Esophagus squamous epithelium (tissue), 5 donors: ENCODE results near the gene VSTM2L. TPM values are rescaled to one million over a fixed set of nuclear protein-coding genes. Genes with fewer than 3 reads are reported as not detected.

Experiments used
- DNase-seq: peaks from one replicate; lab custom pipeline; 2025; lab: John Stamatoyannopoulos, UW
- H3K27ac ChIP-seq, 4 donors: fragments of 200-600 bp; sonication (generic); one replicate each; pipeline ENCODE4 v1.5.1; 2016 to 2019; ENCODE audit warnings: mild to moderate bottlenecking in 1 of 4
- H3K27me3 ChIP-seq, 4 donors: fragments of 200-600 bp; sonication (generic); 1 replicate in 3 of 4; 2 replicates in 1 of 4; pipeline versions ENCODE4 v1.5.1 to v1.6.0; 2017 to 2021; ENCODE audit warnings: antibody characterized with exemption in 1 of 4
- H3K36me3 ChIP-seq, 3 donors: fragments of 200-600 bp; sonication (generic); one replicate each; pipeline ENCODE4 v1.5.1; 2016 to 2019
- H3K4me1 ChIP-seq, 3 donors: fragments of 200-600 bp; sonication (generic); one replicate each; pipeline ENCODE4 v1.5.1; 2017 to 2019
- H3K4me3 ChIP-seq, 4 donors: fragments of 200-600 bp; sonication (generic); 1 replicate in 3 of 4; 2 replicates in 1 of 4; pipeline ENCODE4 v1.5.1; 2016 to 2019; ENCODE audit warnings: mild to moderate bottlenecking in 2 of 4, moderate library complexity in 1 of 4
- H3K9me3 ChIP-seq, 3 donors: fragments of 200-600 bp; sonication (generic); one replicate each; pipeline ENCODE4 v1.5.1; 2016 to 2019
- POLR2A ChIP-seq, 4 donors: fragments of 450-650 bp; IDR thresholded peaks; one replicate each; pipeline ENCODE4 v1.6.1; 2017; ENCODE audit warnings: antibody characterized with exemption in 4 of 4, mild to moderate bottlenecking in 4 of 4, moderate library complexity in 3 of 4
- WGBS, 2 donors: methylation state at CpG; one replicate each; pipeline ENCODE4 v1.1.5; 2018; 5-methylcytosine and 5-hydroxymethylcytosine counted together
- intact Hi-C: fragments of 100-400 bp; cut with DNase I; formaldehyde crosslinking; loops from one replicate; pipeline ENCODE4 v1.15.0; 2022
- total RNA-seq, 4 donors: library from RNA; depleted of rRNA; stranded (reverse); fragments of >200 nt; gene quantifications; one replicate each; pipeline ENCODE4 v1.1.0, GENCODE V29; 2016
- TF ChIP-seq, protein P1 (sequence below), 6 experiments: fragments of 450-650 bp in 4 of 6; fragments of 200-600 bp in 2 of 6; sonication (generic) in 2 of 6; IDR thresholded peaks; one replicate each; pipeline ENCODE4 v1.5.1; 2016 to 2019; ENCODE audit warnings: antibody characterized with exemption in 6 of 6, mild to moderate bottlenecking in 4 of 6, moderate library complexity in 4 of 6
- donor health status: DM: yes; HTN: yes; CAD: no.

Gene VSTM2L
- total RNA-seq, 4 donors from 2014 or later: 0.38 to 2.6 (median 0.68) TPM

- Histone ChIP-seq H3K36me3 (peaks cover 3 to 64% (median 11%) of the 10 kb centered on the region in 3 donors), H3K27me3 (no peaks in the 10 kb centered on the region), H3K27ac (peak overlapping the region in 3 of 4 donors; percentile 28 to 46 (median 36)), H3K4me3 (no peak overlapping the region), H3K9me3 (no peaks in the 10 kb centered on the region), H3K4me1 (peaks cover 4 to 71% (median 35%) of the 10 kb centered on the region in 3 donors)
- WGBS, 2 donors: 53 to 83% methylated on average over 2 to 4 of the region's 4 CpGs
- intact Hi-C loops: loop anchor here (5.0 kb wide), 1 partner anchor 429 kb away; no protein-coding TSS in a partner anchor
- no peak for DNase-seq
- TF ChIP-seq POLR2A (IDR thresholded peaks at IDR 0.05): no peak
- TF ChIP-seq, protein P1, sequence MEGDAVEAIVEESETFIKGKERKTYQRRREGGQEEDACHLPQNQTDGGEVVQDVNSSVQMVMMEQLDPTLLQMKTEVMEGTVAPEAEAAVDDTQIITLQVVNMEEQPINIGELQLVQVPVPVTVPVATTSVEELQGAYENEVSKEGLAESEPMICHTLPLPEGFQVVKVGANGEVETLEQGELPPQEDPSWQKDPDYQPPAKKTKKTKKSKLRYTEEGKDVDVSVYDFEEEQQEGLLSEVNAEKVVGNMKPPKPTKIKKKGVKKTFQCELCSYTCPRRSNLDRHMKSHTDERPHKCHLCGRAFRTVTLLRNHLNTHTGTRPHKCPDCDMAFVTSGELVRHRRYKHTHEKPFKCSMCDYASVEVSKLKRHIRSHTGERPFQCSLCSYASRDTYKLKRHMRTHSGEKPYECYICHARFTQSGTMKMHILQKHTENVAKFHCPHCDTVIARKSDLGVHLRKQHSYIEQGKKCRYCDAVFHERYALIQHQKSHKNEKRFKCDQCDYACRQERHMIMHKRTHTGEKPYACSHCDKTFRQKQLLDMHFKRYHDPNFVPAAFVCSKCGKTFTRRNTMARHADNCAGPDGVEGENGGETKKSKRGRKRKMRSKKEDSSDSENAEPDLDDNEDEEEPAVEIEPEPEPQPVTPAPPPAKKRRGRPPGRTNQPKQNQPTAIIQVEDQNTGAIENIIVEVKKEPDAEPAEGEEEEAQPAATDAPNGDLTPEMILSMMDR (IDR thresholded peaks at IDR 0.05): no peak
Observed at GRCh38 chr20:37991157-37991866, 88.4 kb downstream of the VSTM2L start.

GRCh38 chr20:37991908-37992307 lies 89.0 kb downstream of the VSTM2L start:
- Histone ChIP-seq H3K27ac (peak overlapping the region in 3 of 4 donors; percentile 28 to 46 (median 36)), H3K36me3 (peaks cover 3 to 70% (median 11%) of the 10 kb centered on the region in 3 donors), H3K9me3 (no peaks in the 10 kb centered on the region), H3K4me1 (peaks cover 4 to 66% (median 29%) of the 10 kb centered on the region in 3 donors), H3K27me3 (no peaks in the 10 kb centered on the region), H3K4me3 (no peak overlapping the region)
- intact Hi-C loops: loop anchor here (5.0 kb wide), 1 partner anchor 430 kb away; no protein-coding TSS in a partner anchor
- TF ChIP-seq, protein P1 (IDR thresholded peaks at IDR 0.05): no peak
- no peak for TF ChIP-seq POLR2A (IDR thresholded peaks at IDR 0.05)
- 86 to 93% methylated on average over 3 to 4 of the region's 4 CpGs for WGBS, 2 donors
- DNase-seq: no peak

GRCh38 chr20:37992802-37993409 lies 90.0 kb downstream of the VSTM2L start:
- Histone ChIP-seq H3K36me3 (peaks cover 7 to 76% (median 11%) of the 10 kb centered on the region in 3 donors), H3K27ac (peak overlapping the region in 2 of 4 donors; percentile 28 to 46), H3K4me3 (no peak overlapping the region), H3K27me3 (no peaks in the 10 kb centered on the region), H3K9me3 (no peaks in the 10 kb centered on the region), H3K4me1 (peaks cover 4 to 56% (median 19%) of the 10 kb centered on the region in 3 donors)
- DNase-seq: no peak
- TF ChIP-seq POLR2A (IDR thresholded peaks at IDR 0.05): no peak
- TF ChIP-seq, protein P1 (IDR thresholded peaks at IDR 0.05): peak in 4 of 6 experiments; percentile 10 to 58 (median 18)
- intact Hi-C loops: loop anchor here (5.0 kb wide), 1 partner anchor 431 kb away; no protein-coding TSS in a partner anchor
- 46 to 64% methylated on average over 5 of the region's 5 CpGs for WGBS, 2 donors

GRCh38 chr20:37994512-37994911 lies 91.6 kb downstream of the VSTM2L start:
- H3K9me3 ChIP-seq: no peaks in the 10 kb centered on the region
- H3K27ac ChIP-seq: no peak overlapping the region
- DNase-seq: no peak
- no peak overlapping the region for H3K4me3 ChIP-seq
- 62 to 80% methylated on average over 4 of the region's 4 CpGs for WGBS, 2 donors
- intact Hi-C loops: loop anchor here (5.0 kb wide), 1 partner anchor 432 kb away; no protein-coding TSS in a partner anchor
- H3K27me3 ChIP-seq: no peaks in the 10 kb centered on the region
- H3K36me3 ChIP-seq: peaks cover 15 to 77% (median 18%) of the 10 kb centered on the region in 3 donors
- H3K4me1 ChIP-seq: peaks cover 4 to 43% (median 19%) of the 10 kb centered on the region in 3 donors
- TF ChIP-seq, protein P1 (IDR thresholded peaks at IDR 0.05): no peak
- TF ChIP-seq POLR2A (IDR thresholded peaks at IDR 0.05): no peak

Other genes starting within 250 kb of the VSTM2L start
- gene CTNNBL1, start 209.1 kb upstream of the VSTM2L start, total RNA-seq: 10 to 100 TPM; 15.3 to 31.5 (median 27.2) TPM
- gene TTI1, start 130.3 kb downstream of the VSTM2L start, total RNA-seq: 10 to 100 TPM in 3 of 4 donors, 1 to 10 TPM in 1; 5.1 to 14.7 (median 10.5) TPM
- gene RPRD1B, start 130.6 kb downstream of the VSTM2L start, total RNA-seq: 10 to 100 TPM; 15.2 to 25.9 (median 23.6) TPM